NCI-H510A treated with DMSO at 0.1 percent for 48 hours (cell line): Measurements from ENCODE around the gene TMEM158.

Experiments used
- DNase-seq: peaks from one replicate; lab custom pipeline; 2025; lab: John Stamatoyannopoulos, UW

TMEM158 gene

GRCh38 chr3:45226206-45226915 is at the start of gene TMEM158:
TMEM158 (minus strand) TSS chr3:45226287; CDS start chr3:45226027, 260 bp downstream.
- DNase-seq, result peak; percentile 9

- peak; percentile 76 for DNase-seq
Measured at GRCh38 chr3:45275006-45275704, 49.1 kb upstream of the TMEM158 start.

GRCh38 chr3:45273681-45274515 is 47.8 kb upstream of the TMEM158 start:
- DNase-seq, result peak; percentile 44

GRCh38 chr3:45272828-45273470 is 46.9 kb upstream of the TMEM158 start:
- peak; percentile 40 for DNase-seq

- DNase-seq, result peak; percentile 28
Measured at GRCh38 chr3:45272032-45272810, 46.1 kb upstream of the TMEM158 start.

GRCh38 chr3:45269952-45270351 is 43.9 kb upstream of the TMEM158 start:
- DNase-seq, result peak; percentile 82

- no peak for DNase-seq
Measured at GRCh38 chr3:45267097-45267496, 41.0 kb upstream of the TMEM158 start.

- no peak for DNase-seq
Measured at GRCh38 chr3:45261333-45262110, 35.4 kb upstream of the TMEM158 start.

GRCh38 chr3:45259133-45259532 is 33.0 kb upstream of the TMEM158 start:
- no peak for DNase-seq

GRCh38 chr3:45258317-45258716 is 32.2 kb upstream of the TMEM158 start:
- no peak for DNase-seq

GRCh38 chr3:45253316-45253715 is 27.2 kb upstream of the TMEM158 start:
- no peak for DNase-seq

- no peak for DNase-seq
Measured at GRCh38 chr3:45252826-45253225, 26.7 kb upstream of the TMEM158 start.

- no peak for DNase-seq
Measured at GRCh38 chr3:45249391-45249790, 23.3 kb upstream of the TMEM158 start.

GRCh38 chr3:45246241-45246640 is 20.2 kb upstream of the TMEM158 start:
- no peak for DNase-seq

GRCh38 chr3:45244356-45244755 is 18.3 kb upstream of the TMEM158 start:
- no peak for DNase-seq

- DNase-seq, result peak; percentile 48
Measured at GRCh38 chr3:45241206-45241605, 15.1 kb upstream of the TMEM158 start.

- DNase-seq, result no peak
Measured at GRCh38 chr3:45240292-45240691, 14.2 kb upstream of the TMEM158 start.

- DNase-seq, result no peak
Measured at GRCh38 chr3:45239254-45239653, 13.2 kb upstream of the TMEM158 start.

- no peak for DNase-seq
Measured at GRCh38 chr3:45236964-45237363, 10.9 kb upstream of the TMEM158 start.

GRCh38 chr3:45235409-45235808 is 9.3 kb upstream of the TMEM158 start:
- no peak for DNase-seq

GRCh38 chr3:45234250-45234649 is 8.2 kb upstream of the TMEM158 start:
- no peak for DNase-seq
